ENCODE measurements around the gene EXOC4.

EXOC4 gene

DNA sequence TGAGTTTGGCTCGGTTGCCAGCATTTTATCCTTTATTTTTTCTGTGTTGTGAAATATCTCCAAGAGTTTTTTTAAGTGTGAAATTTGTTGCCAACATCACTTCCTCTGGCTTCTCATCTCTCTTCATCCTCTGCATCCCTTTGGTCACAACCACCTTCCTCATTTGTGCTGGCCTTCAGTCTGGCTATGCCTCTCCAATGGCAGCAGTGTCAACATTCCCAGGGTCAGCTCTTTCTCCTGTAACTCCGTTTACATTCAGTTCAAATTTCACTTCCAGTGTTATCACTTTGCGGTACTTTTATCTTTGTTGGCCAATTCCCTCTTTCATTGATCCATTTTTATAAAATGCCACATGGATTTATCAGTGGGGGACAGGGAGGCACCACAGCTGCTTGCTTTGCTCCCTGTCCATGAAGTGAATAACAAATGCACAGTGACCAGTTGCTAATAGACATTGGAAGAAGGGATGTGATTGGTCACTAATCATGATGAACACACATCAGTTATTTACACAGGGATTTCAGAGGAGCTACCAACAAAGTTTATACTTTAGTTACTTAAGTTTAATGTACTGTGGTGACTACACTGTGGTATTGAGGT lies 562.8 kb downstream of the EXOC4 start:
- no peak overlapping the region for H3K27ac ChIP-seq (ENCODE audit: low read depth, low read length)
- H3K9me3 ChIP-seq (ENCODE audit: insufficient read depth, low read depth, low read length): no peaks in the 10 kb centered on the region
- H3K36me3 ChIP-seq (ENCODE audit: insufficient read depth, low read length): no peaks in the 10 kb centered on the region
- H3K4me3 ChIP-seq (ENCODE audit: low read length): no peak overlapping the region
- whole genome bisulfite sequencing: 74% methylated on average over 3 of the region's 3 CpGs
- no peaks in the 10 kb centered on the region for H3K4me1 ChIP-seq (ENCODE audit: insufficient read depth, low read length)
- H3K9ac ChIP-seq (ENCODE audit: low read depth, low read length): no peak overlapping the region
- no peaks in the 10 kb centered on the region for H3K27me3 ChIP-seq (ENCODE audit: insufficient read depth, low read length)

DNA sequence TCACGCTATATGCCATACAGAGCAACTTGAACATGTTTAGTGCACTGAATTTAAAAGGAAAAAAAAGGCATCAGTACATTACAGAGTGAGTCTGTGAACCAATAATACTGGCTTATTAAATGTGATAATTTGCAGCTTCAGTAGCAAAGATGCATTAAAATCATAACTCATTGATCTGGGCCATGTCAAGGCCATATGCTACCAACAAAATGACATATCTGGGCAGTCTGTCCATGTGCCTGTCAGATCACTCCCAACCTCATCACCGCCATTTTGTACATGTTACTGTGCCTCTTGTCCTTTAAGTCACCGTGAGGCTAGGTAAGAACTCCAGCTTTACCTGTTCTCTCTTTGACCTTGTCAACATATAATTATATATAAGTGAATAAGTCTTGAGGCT lies 566.8 kb downstream of the EXOC4 start:
- no peaks in the 10 kb centered on the region for H3K4me1 ChIP-seq (ENCODE audit: insufficient read depth, low read length)
- H3K27me3 ChIP-seq (ENCODE audit: insufficient read depth, low read length): no peaks in the 10 kb centered on the region
- WGBS: 97% methylated on average over 3 of the region's 3 CpGs
- no peaks in the 10 kb centered on the region for H3K9me3 ChIP-seq (ENCODE audit: insufficient read depth, low read depth, low read length)
- no peak overlapping the region for H3K9ac ChIP-seq (ENCODE audit: low read depth, low read length)
- H3K27ac ChIP-seq (ENCODE audit: low read depth, low read length): no peak overlapping the region
- H3K4me3 ChIP-seq (ENCODE audit: low read length): no peak overlapping the region
- H3K36me3 ChIP-seq (ENCODE audit: insufficient read depth, low read length): no peaks in the 10 kb centered on the region

DNA sequence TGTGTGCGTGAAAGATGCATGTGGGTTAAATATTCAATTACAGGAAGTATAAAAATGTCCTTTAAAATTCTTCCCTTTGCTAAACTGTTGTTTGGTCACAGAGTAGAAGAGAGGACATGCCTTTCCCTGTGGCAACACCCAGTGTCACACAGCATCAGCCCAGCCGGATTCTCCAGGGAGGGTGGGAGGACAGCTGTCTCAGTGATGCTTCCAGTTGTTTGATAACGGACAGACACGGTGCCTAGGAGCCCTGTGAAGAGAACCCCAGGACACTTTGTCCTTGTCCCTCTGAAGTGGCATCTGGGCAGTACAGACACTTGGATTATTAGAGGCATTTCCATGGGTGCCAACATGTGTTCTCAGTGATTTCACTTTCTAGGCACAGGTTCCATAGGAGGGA lies 567.7 kb downstream of the EXOC4 start:
- H3K9me3 ChIP-seq (ENCODE audit: insufficient read depth, low read depth, low read length): no peaks in the 10 kb centered on the region
- H3K4me3 ChIP-seq (ENCODE audit: low read length): no peak overlapping the region
- H3K9ac ChIP-seq (ENCODE audit: low read depth, low read length): no peak overlapping the region
- WGBS: 97% methylated on average over 4 of the region's 4 CpGs
- no peaks in the 10 kb centered on the region for H3K27me3 ChIP-seq (ENCODE audit: insufficient read depth, low read length)
- no peaks in the 10 kb centered on the region for H3K36me3 ChIP-seq (ENCODE audit: insufficient read depth, low read length)
- H3K4me1 ChIP-seq (ENCODE audit: insufficient read depth, low read length): no peaks in the 10 kb centered on the region
- no peak overlapping the region for H3K27ac ChIP-seq (ENCODE audit: low read depth, low read length)

DNA sequence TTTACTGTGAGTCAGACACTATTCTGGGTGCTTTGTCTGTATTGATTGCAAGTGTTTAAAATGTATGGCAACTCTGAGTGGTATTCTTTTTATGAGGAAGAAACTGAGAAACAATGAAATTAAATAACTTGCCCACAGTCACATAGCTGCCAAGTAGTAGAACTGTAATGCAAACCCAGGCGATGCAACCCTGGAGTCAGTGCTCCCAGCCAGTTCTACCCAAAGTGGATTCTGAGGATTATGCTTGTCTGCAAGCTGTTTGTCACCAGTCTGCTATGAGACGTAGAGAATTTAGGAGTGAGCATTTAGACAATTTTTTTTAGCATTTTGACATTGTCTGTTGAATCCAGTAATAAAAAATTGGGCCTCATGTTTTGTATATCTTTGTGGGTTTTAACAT lies 568.3 kb downstream of the EXOC4 start:
- Histone ChIP-seq H3K9me3 (ENCODE audit: insufficient read depth, low read depth, low read length) (no peaks in the 10 kb centered on the region), H3K9ac (ENCODE audit: low read depth, low read length) (no peak overlapping the region), H3K4me3 (ENCODE audit: low read length) (no peak overlapping the region), H3K36me3 (ENCODE audit: insufficient read depth, low read length) (no peaks in the 10 kb centered on the region), H3K27me3 (ENCODE audit: insufficient read depth, low read length) (no peaks in the 10 kb centered on the region), H3K4me1 (ENCODE audit: insufficient read depth, low read length) (no peaks in the 10 kb centered on the region), H3K27ac (ENCODE audit: low read depth, low read length) (no peak overlapping the region)
- 93% methylated on average over 2 of the region's 2 CpGs for WGBS

DNA sequence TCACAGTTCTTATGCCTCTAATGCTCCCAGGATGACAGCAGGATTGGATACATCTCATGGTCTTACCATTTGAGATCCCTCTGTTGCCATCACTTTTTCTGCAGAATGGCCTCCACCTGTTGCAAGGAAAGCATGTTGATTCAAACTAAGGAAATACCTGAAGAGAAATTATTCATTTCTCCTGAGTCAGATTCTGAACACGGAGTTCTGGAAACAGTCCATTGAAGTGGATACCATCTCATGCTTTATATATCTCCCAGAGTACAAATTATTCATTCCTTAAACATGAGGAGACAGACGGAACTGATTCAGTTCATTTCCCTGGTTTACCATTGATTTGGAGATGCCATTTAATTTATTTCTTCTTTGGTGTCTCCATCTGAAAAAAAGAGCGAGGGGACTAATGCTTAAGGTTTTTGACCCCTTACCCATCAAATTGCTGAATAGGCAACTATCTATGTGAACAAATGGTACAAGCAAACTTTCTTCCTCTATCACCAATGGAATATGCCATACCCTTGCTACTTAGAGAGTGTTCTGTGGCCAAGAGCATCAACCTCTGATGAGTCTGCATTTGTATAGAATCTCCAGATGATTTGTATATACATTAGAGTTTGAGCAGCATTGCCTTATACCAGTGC lies 569.2 kb downstream of the EXOC4 start:
- Histone ChIP-seq H3K27me3 (ENCODE audit: insufficient read depth, low read length) (no peaks in the 10 kb centered on the region), H3K4me1 (ENCODE audit: insufficient read depth, low read length) (no peaks in the 10 kb centered on the region), H3K36me3 (ENCODE audit: insufficient read depth, low read length) (no peaks in the 10 kb centered on the region), H3K9ac (ENCODE audit: low read depth, low read length) (no peak overlapping the region), H3K27ac (ENCODE audit: low read depth, low read length) (no peak overlapping the region), H3K9me3 (ENCODE audit: insufficient read depth, low read depth, low read length) (no peaks in the 10 kb centered on the region), H3K4me3 (ENCODE audit: low read length) (no peak overlapping the region)
- 66% methylated on average over 3 of the region's 3 CpGs for WGBS

DNA sequence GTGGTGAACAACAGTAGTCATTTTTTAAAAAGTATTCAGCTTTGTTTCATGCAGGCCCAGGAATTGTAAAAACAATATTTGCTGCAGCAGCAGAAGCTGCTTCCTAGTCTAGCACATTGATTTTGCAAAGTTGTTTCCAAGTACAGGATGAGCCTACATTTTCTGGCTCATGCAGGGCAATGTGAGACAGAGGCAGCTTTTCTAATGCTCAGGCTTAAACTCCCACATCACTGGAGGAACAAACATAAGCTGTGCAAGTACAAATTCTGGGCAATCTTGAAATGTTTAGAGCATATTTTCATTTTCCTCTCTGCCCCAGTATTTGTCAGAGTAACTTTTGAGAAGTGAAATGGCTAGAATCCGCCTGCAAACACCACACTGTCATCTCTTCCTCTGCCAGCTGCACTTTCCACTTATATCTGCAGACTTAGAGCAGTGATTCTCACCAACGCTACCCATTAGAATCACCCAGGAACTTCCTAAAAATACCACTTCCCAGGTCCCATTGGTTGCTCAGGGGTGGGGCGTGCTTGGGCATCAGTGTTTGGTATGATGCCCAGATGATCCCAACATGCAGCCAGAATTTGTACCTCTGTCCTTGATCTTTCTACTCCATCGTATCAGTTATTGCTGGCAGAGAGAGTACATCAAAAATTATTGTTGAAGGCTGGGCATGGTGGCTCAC lies 570.1 kb downstream of the EXOC4 start:
- 95% methylated on average over 4 of the region's 4 CpGs for WGBS
- Histone ChIP-seq H3K4me3 (ENCODE audit: low read length) (no peak overlapping the region), H3K4me1 (ENCODE audit: insufficient read depth, low read length) (0 out of 2 replicates have a peak, but pooled peaks cover under 1% of the 10 kb centered on the region)

DNA sequence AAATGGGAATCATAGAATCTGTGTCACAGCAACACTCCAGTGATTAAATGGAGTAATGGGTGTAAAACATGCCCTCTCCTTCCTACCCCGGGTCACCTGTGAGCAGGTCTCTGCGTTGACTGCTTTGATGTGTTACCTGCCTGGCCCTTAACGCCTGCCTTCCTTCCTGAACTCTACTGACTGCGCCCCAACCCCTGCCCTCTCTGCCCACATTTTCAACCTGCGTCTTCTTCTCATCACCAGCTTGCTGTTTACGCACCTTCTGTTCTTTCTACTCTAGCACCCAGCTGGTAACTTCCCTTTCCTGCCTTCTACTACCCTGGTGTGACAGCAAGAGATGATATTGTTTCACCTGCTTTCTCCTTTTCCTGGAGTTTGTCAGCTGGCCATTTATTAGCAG lies 571.3 kb downstream of the EXOC4 start:
- Histone ChIP-seq H3K27ac (ENCODE audit: low read depth, low read length) (no peak overlapping the region), H3K4me1 (ENCODE audit: insufficient read depth, low read length) (0 out of 2 replicates have a peak, but pooled peaks cover 3% of the 10 kb centered on the region), H3K9ac (ENCODE audit: low read depth, low read length) (no peak overlapping the region), H3K36me3 (ENCODE audit: insufficient read depth, low read length) (no peaks in the 10 kb centered on the region), H3K27me3 (ENCODE audit: insufficient read depth, low read length) (no peaks in the 10 kb centered on the region), H3K9me3 (ENCODE audit: insufficient read depth, low read depth, low read length) (no peaks in the 10 kb centered on the region), H3K4me3 (ENCODE audit: low read length) (no peak overlapping the region)
- 95% methylated on average over 6 of the region's 6 CpGs for WGBS

More for the DNA sequence above, 570.1 kb downstream of the EXOC4 start:
- Histone ChIP-seq H3K27me3 (ENCODE audit: insufficient read depth, low read length) (no peaks in the 10 kb centered on the region), H3K27ac (ENCODE audit: low read depth, low read length) (no peak overlapping the region), H3K9me3 (ENCODE audit: insufficient read depth, low read depth, low read length) (no peaks in the 10 kb centered on the region), H3K36me3 (ENCODE audit: insufficient read depth, low read length) (no peaks in the 10 kb centered on the region), H3K9ac (ENCODE audit: low read depth, low read length) (no peak overlapping the region)

DNA sequence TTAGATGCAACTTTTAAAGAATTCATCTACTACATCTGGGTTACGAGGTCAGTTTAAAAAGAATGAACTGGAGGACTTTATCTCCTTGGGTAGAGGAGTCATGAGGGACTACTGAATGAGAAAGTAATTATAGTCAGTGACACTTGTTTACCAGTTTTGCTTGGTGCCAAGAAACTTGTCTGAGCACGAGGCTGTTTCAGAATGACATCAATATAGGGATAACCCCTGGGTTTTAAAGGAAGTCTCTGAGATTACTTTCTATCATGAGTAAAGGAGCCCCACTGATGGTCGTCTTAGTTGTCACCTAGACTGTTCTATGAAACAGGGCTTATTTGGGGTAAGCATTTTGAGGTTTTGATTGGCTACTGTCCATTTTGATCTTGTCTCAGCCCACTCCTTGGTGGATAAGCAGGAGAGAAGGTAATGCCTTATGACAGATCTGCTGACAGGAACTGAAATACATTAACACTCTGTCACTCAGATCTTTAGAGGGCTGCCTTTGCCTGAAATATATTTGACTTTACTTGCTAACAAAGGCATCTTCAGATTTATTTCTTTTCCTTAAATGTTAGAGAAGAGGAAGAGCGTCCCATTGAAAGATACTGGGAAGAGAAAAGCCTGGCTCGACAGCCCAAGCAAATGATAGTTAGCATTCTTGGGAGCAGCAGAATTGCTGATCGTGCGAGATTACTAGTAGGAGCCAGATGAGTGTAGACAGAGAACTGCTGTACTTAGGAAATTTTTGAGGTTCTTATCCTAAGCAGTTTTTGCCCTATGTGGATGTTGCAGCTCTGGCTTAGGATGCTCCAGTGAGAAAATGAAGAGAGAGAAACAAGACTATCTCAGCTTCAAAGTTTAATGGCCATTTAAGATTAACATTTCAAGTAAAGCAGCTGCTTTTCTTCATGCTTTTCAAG lies 575.1 kb downstream of the EXOC4 start:
- H3K36me3 ChIP-seq (ENCODE audit: insufficient read depth, low read length): 0 out of 2 replicates have a peak, but pooled peaks cover 3% of the 10 kb centered on the region
- 95% methylated on average over 7 of the region's 7 CpGs for WGBS
- peaks cover 2% of the 10 kb centered on the region; the same call in 1 of the 2 replicates for H3K9me3 ChIP-seq (ENCODE audit: insufficient read depth, low read depth, low read length)
- no peak overlapping the region for H3K4me3 ChIP-seq (ENCODE audit: low read length)
- H3K27ac ChIP-seq (ENCODE audit: low read depth, low read length): no peak overlapping the region
- 0 out of 2 replicates have a peak, but pooled peaks cover 3% of the 10 kb centered on the region for H3K4me1 ChIP-seq (ENCODE audit: insufficient read depth, low read length)
- H3K27me3 ChIP-seq (ENCODE audit: insufficient read depth, low read length): no peaks in the 10 kb centered on the region
- H3K9ac ChIP-seq (ENCODE audit: low read depth, low read length): no peak overlapping the region

DNA sequence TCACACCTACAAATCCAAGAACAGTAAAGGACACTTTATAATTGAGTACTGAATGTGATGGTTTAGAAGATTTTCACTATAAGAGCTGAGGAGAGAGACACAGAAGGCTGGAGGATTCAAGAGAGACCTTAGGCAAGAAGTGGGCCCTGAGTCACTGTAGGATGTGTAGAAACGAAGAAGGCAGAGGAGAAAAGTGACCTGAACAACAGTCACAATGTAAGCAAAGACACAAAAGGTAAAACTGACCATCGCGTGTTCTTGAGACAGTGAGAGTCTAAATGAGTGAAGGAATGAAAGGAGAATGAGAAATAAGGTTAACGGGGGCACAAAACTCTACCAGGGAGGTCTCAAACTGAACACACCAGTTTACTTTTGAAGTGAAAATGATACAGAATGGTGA lies 576.0 kb downstream of the EXOC4 start:
- H3K4me3 ChIP-seq (ENCODE audit: low read length): no peak overlapping the region
- no peak overlapping the region for H3K27ac ChIP-seq (ENCODE audit: low read depth, low read length)
- no peaks in the 10 kb centered on the region for H3K27me3 ChIP-seq (ENCODE audit: insufficient read depth, low read length)
- H3K9ac ChIP-seq (ENCODE audit: low read depth, low read length): no peak overlapping the region
- H3K9me3 ChIP-seq (ENCODE audit: insufficient read depth, low read depth, low read length): peaks cover 2% of the 10 kb centered on the region; the same call in 1 of the 2 replicates
- 0 out of 2 replicates have a peak, but pooled peaks cover 3% of the 10 kb centered on the region for H3K36me3 ChIP-seq (ENCODE audit: insufficient read depth, low read length)
- 0 out of 2 replicates have a peak, but pooled peaks cover 3% of the 10 kb centered on the region for H3K4me1 ChIP-seq (ENCODE audit: insufficient read depth, low read length)
- WGBS: 96% methylated on average over 4 of the region's 4 CpGs

DNA sequence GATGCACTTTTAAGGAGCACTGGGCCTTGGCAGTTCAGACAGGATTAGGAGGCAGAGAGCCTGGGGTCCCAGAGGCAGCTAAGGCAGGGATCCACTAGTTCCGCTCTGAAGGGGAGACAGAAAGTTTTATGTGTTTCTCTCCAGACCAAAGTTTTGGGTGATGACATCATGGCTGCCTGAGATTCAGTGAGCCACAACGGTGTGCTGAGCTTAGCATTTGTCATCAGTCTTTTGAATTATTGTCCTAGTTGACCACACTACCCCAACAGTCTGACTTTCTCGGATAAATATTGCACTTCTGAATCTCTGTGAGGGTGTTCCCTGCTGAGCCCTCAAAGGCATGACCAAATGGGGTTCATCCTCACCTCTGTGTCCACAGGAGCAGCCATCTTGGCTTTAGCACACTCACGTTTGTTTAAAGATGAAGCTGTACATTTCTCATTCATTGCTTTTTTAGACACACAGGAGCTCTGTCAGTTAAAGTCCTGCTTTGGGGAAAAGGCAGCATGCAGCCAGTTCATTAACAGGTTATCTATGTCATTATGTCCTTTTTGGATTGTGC lies 576.5 kb downstream of the EXOC4 start:
- Histone ChIP-seq H3K9ac (ENCODE audit: low read depth, low read length) (no peak overlapping the region), H3K4me3 (ENCODE audit: low read length) (no peak overlapping the region), H3K27ac (ENCODE audit: low read depth, low read length) (no peak overlapping the region), H3K9me3 (ENCODE audit: insufficient read depth, low read depth, low read length) (peaks cover 2% of the 10 kb centered on the region; the same call in 1 of the 2 replicates), H3K27me3 (ENCODE audit: insufficient read depth, low read length) (no peaks in the 10 kb centered on the region), H3K4me1 (ENCODE audit: insufficient read depth, low read length) (0 out of 2 replicates have a peak, but pooled peaks cover 3% of the 10 kb centered on the region), H3K36me3 (ENCODE audit: insufficient read depth, low read length) (0 out of 2 replicates have a peak, but pooled peaks cover 3% of the 10 kb centered on the region)
- WGBS: 93% methylated on average over 4 of the region's 4 CpGs
